Activated naive CD4-positive, alpha-beta T cell (primary cell): ENCODE data around the gene EFEMP1.
"Not testable (repeated sequence)": the region's sequence is repeated elsewhere in the genome, so short reads cannot be mapped to it uniquely, and the experiment has no call there.

Experiments
- DNase-seq, 4 experiments: peaks; one replicate each; lab custom pipeline; 2025; lab: John Stamatoyannopoulos, UW

EFEMP1 gene

GRCh38 chr2:55827855-55828254 lies 95.7 kb downstream of the EFEMP1 start:
- no peak for DNase-seq

- not testable (repeated sequence) for DNase-seq
Measured at GRCh38 chr2:55827428-55827827, 96.2 kb downstream of the EFEMP1 start.

- no peak for DNase-seq
Measured at GRCh38 chr2:55826246-55826645, 97.3 kb downstream of the EFEMP1 start.

DNA sequence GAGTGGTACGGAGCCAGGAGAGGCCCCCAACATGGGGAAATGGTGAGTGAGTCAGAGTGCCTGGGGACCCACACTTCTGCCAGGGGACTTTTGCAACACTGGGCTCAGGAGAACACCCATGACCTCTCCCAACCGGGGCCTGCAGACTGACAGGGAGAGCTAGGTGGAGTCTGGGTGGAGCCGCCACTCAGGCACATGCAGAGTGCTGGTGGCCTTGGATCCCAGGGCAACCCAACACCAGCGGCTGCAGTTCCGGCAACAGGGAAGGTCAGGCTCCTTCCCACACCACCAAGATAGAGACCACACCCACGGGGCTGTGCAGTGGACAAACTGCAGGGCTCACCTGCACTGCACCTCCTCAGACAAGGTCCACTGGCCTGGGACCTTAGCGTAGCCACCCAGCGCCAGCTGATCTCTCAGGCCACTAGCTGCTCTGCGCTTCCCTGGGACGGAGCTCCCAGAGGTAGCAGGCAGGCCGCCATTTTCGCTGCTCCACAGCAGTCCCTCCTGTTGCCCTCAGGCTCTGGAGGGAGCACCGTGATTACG lies 99.0 kb downstream of the EFEMP1 start:
- no peak for DNase-seq
